ENCODE measurements around the gene SSR1. TPM values are rescaled to one million over a fixed set of nuclear protein-coding genes. Genes with fewer than 3 reads are reported as not detected.
A peak's percentile ranks its signal among the peaks of the same experiment; 100 is the strongest.
"Not testable (repeated sequence)": the region's sequence is repeated elsewhere in the genome, so short reads cannot be mapped to it uniquely, and the experiment has no call there.

Gene SSR1
- total RNA-seq, 1 donor from 2014 or later: 83.4 TPM

DNA sequence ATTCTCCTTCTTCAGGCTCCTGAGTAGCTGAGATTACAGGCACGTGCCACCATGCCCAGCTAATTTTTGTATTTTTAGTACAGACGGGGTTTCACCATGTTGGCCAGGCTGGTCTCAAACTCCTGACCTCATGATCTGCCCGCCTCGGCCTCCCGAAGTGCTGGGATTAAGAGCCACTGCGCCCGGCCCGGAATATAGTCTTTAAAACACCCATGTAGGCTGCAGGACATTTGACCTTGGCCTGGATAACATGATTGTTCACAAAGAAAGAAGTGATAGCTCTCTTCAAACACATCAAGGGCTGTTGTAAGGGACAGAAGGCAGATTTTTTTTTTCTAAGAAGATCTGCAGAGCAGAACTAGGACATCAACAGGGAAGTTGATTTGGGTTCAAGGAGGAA is 38.5 kb downstream of the SSR1 start:
- DNase-seq: not testable (repeated sequence)

- DNase-seq: no peak
Measured at GRCh38 chr6:7273709-7274108, 39.3 kb downstream of the SSR1 start.

GRCh38 chr6:7271205-7271534 is 41.8 kb downstream of the SSR1 start:
- DNase-seq: no peak

GRCh38 chr6:7270320-7271204 is 42.4 kb downstream of the SSR1 start:
- DNase-seq: no peak

DNA sequence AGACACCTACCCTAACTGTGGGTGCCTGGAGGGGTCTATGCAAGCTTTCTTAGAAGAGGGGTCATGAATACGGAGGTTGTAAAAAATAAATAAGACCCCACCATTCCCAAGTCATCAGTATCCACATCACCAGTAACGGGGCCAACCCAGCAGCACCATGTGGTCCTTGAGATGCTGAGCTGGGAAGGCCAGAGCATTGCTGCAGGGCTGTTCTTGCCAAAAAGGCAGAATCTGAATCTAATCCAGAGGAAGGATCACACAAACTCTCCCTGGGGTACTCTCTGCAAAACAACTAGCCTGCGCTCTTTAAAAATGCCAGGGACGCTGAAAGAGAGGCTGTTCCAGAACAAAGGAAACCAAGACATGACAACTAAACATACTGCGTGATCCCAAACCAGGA is 43.2 kb downstream of the SSR1 start:
- DNase-seq: no peak

DNA sequence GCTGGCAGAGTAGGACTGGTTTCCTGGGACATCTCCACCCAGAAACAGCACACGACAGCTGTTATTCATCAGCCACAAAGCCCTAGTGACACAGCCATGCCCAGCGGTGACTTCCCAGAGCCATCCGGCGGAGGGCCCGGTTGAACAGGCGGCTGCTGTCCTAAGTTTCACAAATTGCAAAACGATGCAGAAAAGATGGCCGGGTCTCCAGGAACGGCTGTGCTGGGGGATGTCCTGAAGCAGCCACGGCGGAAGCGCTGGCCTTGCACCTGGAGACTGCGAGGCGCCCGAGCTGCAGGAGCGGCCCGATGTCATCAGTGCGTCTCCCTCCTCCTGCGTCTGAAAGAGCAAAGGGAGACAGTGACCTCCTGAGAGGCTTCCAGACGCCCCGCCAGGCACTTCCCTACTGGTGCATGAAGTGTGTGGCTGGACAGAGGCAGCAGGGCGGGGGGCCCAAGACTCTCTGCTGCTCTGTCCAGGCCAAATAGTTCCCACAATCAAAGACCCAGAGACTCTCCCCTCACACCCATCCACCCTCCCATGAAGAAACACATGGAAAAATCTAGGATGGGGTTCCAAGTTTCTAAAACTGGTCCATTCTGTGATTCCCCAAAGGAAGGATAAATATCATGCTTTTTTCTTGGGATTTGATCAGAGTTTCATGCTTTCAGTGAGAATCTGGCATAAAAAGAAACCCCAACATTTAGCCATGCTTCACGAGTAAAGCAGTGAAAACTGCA is 44.0 kb downstream of the SSR1 start:
- DNase-seq: no peak

GRCh38 chr6:7268362-7268761 is 44.6 kb downstream of the SSR1 start:
- DNase-seq: no peak

DNA sequence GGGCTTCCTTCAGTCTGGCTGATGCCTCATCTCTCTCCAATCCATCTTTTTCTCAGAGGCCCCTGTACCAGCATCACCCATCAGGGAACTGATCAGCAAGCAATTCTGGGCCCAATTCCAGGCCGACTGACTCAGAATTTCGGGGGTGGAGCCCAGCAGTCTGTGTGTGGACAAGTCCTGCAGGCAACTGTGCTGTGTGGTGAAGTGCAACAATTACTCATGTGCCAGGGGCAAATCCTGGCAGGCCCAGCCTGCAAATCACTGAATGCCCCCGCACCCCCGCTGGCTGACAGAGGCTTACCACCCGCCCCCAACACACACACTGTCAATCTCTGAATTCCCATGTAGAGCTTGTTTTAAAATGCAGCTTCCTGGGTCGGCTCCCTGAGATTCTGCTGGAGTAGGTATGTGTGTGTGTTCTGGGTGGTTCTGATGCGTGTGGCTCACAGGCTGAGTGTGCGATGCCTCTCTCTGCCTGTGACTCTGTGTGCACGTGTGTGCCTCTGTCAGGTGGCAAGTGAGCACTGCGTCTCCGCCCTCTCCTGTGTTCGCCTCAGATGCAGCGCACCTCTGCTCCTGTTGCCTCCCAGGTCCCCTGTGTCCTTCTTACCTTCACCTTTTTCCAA is 45.4 kb downstream of the SSR1 start:
- DNase-seq: peak; percentile 83

DNA sequence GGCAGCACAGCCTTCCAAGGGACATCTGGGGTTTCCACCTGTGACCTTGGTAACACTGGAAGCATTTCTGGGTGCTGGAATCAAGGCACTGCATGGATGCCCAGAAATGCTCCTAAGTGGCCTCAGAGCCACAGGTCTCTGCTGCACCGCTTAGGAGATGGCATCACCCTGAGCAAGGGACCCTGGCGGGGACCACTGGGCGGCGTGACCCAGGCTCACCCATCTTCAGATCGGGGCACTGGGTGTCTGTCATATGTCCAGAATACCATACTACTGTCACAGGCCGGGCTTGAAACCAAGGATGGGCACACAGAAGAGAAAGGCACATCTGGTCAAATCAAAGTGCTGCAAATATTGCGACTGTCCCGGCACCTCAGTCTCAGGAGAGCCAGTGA is 45.9 kb downstream of the SSR1 start:
- no peak for DNase-seq

- not testable (repeated sequence) for DNase-seq
Measured at GRCh38 chr6:7265385-7265726, 47.6 kb downstream of the SSR1 start.

GRCh38 chr6:7264686-7265384 is 48.2 kb downstream of the SSR1 start:
- DNase-seq: no peak

GRCh38 chr6:7264041-7264440 is 49.0 kb downstream of the SSR1 start:
- no peak for DNase-seq

GRCh38 chr6:7263519-7263805 is 49.5 kb downstream of the SSR1 start:
- not testable (repeated sequence) for DNase-seq

- no peak for DNase-seq
Measured at GRCh38 chr6:7262746-7263518, 50.1 kb downstream of the SSR1 start.

- no peak for DNase-seq
Measured at GRCh38 chr6:7261852-7262461, 51.0 kb downstream of the SSR1 start.

GRCh38 chr6:7261032-7261841 is 51.8 kb downstream of the SSR1 start:
- peak; percentile 87 for DNase-seq

GRCh38 chr6:7260291-7261031 is 52.5 kb downstream of the SSR1 start:
- DNase-seq: no peak

DNA sequence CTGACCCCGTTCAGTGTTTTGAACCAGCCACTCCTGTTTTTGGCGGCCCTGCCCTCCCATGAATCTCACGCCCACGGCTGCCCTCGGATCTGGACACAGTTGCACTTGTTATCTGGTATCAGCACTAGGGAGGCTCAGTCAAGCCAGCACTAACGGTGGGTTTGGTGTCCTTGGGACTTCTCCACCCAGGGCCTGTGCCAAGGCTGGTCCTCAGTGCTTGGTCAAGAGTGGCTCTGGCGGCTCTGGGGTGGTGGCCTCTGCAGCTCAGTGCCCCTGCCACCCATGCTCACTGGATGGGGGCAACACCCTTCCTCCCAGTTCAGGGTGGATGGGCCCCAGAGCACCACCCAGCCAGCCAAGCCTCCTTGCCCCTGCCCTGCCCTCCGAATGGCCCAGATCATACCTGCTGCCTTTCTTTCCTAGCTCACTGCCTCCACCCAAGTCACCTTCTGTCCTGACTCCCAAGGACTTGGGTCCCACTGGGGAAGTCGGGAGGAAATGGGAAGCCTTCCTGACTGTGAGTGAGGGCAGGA is 54.7 kb downstream of the SSR1 start:
- DNase-seq: no peak

GRCh38 chr6:7257521-7258230 is 55.3 kb downstream of the SSR1 start:
- no peak for DNase-seq

DNA sequence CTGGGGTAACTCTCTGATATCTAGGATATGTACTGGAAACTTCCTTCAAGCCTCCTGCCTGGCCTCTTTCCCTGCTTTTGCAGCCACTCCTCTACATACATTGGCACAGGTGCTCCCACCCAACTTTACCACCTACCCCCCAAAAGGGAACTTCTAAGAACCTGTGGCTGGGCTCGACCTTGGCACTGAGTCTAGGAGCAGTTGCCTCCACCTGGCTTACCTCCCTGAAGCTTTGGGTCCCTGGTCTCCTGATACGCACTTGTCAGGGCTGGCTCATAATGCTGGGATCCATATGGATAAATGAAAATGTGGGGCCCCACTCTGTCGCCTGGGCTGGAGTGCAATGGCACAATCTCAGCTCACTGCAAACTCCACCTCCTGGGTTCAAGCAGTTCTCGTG is 56.2 kb downstream of the SSR1 start:
- no peak for DNase-seq

Data from dermis blood vessel endothelial cell (primary cell).